Right ventricle myocardium superior (tissue), 1 donor: ENCODE data around the gene XDH. TPM values are rescaled to one million over a fixed set of nuclear protein-coding genes. Genes with fewer than 3 reads are reported as not detected.

Experiments
- ATAC-seq: fragments of 200-7000 bp; cut with Tn5 transposase; one replicate; pipeline ENCODE4 v1.9.1; 2020; ENCODE audit warnings: mild to moderate bottlenecking; ENCODE audit not compliant: poor library complexity
- DNase-seq: peaks from one replicate; pipeline ENCODE4 v3.0.0-alpha.2; 2020
- intact Hi-C: fragments of 100-400 bp; cut with DNase I; formaldehyde crosslinking; loops from one replicate; pipeline ENCODE4 v1.11.2; 2022
- total RNA-seq: library from RNA; stranded (reverse); fragmentation: NEBNext Ultra II Directional; extraction: Animal tissue kit (Norgen Biotek cat#: 25700); gene quantifications from one replicate; pipeline ENCODE4 v1.2.1, GENCODE V29; 2021
- donor health status: DM: no; HTN: yes; CAD: no; lungs with severe emphysema.

The XDH gene
- total RNA-seq, 1 donor from 2014 or later, result 0.13 TPM

DNA sequence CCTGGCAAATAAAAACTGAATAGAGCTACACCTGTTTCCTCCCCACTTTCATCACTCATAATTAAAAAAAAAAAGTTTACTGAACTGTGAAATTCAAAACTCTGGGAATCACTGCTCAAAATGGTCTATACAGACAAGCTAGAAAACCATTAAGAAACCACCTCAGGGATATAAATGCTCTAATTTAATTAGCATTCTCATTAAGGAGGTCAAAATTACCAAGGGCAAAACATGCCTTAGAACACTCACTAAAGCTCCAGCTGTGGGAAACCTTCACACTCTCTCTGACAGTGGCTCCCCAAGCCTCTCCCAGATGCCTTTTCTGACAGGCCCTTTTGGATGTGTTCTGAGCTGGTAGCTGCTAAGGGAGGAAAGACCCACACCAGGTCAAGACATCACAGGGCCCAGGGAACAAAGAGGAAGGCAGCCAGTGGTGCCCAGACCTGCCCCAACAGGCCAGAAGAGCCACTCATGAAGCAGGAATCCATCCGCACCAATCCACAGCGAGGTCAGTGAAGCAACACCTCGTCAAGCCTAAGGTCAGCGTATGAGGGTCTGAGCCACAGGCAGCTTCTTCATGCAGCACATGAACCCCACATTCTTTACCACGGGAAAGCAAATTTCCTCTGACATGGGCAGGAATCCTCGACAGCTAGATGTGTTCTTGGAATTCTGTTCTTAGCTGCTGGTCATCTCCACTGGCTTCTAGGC, 35.6 kb downstream of the XDH start:
- intact Hi-C loops, result no loop called here
- ATAC-seq (no peak), DNase-seq (no peak)

DNA sequence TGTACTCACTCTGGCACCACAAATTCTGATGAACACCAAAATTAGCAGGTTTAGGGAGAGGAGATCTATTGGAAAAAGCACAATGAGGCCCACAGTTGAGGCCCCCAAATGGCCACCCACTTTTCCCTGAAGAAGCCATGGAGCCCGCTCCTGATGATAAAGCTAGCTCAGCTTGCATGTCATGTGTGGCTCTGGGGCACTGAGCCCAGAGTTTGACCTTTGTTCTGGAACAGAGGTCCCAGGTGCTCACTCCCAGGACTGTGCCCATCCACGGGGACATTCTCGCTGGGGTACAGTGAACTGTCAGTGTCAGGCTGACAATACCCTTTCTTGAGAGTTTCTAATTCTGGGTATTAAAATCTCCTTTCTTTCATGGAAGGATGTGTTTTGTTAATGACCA, 36.2 kb downstream of the XDH start:
- intact Hi-C loops, result no loop called here
- ATAC-seq (peak; percentile 85), DNase-seq (peak; percentile 50)

DNA sequence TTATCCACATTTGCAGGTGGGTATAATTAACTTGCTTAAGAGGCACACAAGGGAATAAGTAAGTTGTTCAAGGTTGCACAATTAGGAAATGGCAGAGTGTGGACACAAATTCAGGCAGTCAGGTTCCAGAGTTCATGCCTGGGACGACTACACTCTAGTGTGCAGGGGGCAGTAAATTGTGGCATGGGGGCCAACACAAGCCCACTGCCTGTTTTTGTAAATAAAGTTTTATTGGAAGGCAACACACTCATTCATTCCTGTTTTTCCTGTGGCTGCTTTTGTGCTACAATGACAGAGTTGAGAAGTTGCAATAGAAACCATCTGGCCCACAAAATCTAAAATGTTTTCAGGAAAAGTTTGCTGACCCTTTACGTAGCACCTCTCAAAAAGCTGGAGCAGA, 41.4 kb downstream of the XDH start:
- no peak for DNase-seq
- ATAC-seq, result no peak
- intact Hi-C loops, result no loop called here

DNA sequence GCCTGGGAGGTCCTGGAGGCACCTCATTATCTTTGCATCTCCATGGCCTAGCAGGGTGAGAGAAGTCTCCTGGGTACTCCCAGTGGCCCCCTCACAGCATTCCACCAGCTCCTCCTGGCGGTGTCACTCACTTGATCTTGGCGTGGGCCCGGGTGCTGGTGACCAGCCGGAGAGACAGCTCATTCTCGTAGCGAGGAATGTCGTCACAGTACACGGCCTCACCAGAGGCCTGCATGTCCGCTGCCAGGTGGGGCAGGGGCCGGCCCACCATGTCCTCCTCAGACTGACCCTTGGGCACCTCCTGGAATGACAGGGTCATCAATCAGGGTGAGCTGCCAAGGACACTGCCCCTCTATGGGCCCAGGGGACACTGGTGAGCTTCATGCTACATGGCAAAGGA, 42.4 kb downstream of the XDH start:
- DNase-seq (no peak), ATAC-seq (no peak)
- intact Hi-C loops, result no loop called here

DNA sequence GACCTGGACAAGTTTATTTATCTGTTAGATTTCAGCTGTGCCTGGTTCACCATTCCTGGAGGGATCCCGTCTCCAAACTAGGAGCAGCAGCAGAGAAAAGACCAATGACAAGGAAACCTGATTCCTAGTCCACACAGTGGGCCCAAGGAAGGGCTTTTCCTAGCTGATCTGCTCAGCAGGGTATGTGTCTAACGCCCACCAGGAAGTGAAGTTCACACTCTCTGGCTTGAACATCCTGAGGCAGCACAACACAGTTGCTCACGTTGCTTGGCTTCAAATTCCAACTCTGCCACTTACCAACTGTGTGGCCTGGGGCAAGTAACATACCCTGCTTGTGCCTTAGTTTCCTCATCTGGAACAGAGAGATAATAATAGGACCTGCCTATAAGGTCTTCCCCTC, 42.9 kb downstream of the XDH start:
- ATAC-seq, result no peak
- intact Hi-C loops, result no loop called here
- no peak for DNase-seq

DNA sequence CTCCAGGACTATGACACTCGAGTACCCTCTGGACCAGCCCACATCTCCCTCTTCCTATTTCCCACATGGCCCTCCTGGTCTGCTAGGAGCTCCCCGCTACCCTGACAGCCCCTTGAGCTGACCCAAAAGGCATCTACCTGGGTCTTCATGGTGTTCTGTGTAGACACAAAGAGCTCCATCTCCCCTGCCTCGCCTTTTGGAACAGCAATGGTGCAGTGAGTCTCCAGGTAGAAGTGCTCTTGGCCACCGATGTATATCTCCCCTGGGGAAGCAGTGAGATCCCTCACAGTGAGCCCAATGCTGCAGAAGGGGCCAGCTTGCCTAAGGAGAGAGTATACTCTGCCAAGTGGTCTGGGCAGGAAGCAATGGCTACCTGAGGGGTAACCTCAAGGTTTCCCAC, 47.8 kb downstream of the XDH start:
- intact Hi-C loops, result no loop called here
- DNase-seq (no peak), ATAC-seq (no peak)

DNA sequence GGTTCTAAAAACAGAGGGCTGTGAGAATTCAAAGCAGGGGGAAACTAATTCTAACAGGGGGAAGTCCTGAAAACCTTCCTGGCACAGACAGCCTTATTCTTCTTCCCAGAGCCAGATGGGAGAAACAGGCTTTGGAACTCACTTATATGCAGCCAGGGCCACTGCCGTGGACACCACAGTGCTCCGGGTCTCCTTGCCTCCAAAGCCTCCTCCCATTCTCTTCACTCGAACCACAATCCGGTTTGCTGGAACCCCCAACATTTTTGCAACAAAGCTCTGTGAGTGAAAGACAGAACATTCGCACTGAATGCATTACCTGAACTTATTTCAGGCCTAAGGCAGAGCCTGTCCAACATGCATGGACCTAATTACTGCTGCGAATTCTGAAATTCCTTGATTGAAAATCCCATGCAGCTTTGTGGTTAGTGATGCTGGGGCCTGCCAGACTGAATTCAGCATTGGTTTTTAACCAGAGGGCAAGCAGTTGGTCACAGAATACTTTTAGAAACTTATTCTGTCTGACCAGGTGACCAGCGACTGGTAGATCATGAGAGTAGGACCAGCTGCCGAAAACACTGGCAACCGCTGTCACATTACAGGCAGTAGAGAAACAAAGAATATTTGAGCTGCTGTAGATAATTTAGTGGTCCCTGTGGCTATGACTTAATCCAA, 48.6 kb downstream of the XDH start:
- ATAC-seq, result no peak
- intact Hi-C loops, result no loop called here
- no peak for DNase-seq

DNA sequence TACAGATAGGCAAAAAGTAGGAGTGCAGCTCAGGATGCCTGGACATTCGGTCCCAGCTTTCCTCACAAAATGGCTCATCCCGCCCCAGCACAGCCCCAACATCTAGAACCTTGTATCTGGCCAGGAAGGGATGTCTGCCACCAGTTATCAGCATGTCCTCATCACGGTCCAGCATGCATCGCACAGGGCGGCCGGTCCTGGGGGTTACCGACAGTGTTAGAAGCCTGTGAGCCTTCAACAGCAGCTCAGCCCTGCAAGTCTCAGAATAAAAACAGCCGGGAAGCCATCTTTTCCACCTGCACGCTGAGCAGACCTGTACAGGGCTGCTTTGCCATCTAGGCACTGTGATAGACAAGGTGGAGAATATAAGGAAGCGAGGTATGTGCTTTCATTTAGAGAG, 49.2 kb downstream of the XDH start:
- DNase-seq (no peak), ATAC-seq (no peak)
- intact Hi-C loops, result no loop called here

DNA sequence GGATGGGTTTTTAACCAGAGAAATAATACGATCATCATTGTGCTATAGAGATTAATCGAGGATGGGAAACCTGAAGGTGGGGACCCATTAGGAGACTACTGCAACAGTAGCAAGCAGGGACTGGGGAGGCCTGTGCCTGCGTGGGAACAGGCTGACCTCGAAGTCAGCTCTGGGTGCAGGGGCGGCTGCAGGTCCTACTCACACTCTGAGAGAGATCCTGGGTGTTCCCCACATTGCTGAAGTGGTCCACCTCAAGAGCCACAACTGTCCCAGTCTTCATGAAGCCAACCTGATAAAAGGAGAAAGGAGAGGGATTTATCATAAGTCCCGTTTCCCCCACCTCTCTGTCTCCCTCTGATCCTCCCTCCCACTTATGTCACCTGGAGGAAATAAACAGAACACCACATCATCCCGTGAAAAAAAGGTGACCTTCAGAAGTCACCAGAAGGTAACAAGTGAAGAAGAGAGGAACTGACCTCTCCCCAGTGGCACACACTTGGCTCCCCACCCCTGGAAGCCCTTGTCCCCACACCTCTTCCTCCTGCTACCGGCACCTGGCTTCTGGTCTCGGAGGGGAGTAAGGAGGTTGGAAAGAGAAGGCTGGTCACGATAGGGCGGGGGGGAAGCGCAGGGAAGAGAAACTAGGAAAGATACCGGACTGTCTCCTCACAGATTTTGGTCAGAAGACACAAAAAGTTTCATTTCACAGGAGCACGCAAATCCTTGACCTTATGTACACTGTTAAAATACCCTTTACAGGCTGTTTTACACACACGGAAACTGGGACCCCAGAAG, 50.4 kb downstream of the XDH start:
- intact Hi-C loops, result no loop called here
- DNase-seq (no peak), ATAC-seq (no peak)

DNA sequence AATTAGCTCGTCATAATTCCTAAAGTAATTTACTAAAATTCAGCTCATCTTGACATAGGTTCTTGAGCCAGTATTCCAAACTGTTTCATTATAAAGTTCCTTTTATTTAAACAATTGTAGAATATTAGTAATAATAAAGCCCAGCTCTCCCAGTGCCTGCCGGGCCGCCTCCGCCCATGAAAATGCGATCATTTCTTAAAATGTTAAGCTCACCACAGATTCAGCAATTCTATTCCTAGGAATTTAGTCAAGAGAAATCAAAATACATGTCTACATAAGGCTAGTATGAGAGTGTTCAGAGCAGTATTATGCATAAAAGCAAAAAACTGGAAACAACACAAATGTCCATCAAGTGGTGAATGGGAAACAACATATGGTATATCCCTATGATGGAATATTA, 52.0 kb downstream of the XDH start:
- no peak for ATAC-seq
- intact Hi-C loops, result no loop called here
- DNase-seq, result no peak

DNA sequence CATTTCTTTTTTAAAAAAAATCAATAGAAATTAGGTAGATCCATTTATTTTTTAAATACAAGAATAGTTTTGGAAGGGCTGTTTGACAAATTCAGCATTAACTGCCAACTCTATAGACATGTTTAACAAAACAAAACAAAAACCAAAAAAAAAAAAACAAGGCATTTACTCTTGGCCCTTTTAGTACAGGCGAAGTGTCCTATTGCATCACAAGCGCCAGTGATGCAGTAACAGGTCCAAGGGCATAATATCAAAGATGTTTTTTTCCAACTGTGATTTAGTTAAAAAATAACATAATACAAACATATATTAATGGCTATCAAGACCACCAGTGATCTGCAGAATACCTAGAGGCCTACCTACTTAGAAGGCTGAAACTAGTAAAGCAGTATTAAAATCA, 55.3 kb downstream of the XDH start:
- no peak for DNase-seq
- intact Hi-C loops, result no loop called here
- no peak for ATAC-seq

DNA sequence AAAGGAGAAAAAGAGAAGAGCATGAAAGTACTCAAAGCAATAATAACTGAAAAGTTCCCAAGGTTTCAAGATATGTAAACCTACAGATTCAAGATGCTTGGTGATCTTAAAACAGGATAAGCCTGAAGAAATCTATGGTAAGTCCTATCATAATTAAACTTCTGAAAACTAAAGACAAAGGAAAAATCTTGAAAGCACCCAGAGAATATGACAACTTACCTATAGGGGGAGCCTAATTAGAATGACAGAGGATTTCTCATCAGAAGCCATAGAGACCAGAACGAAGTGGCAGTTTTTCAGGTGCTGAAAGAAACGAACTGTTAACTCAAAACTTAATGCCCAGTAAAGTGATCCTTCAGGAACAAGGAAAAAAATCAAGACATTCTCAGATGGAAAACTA, 59.7 kb downstream of the XDH start:
- ATAC-seq (no peak), DNase-seq (no peak)
- intact Hi-C loops, result no loop called here

DNA sequence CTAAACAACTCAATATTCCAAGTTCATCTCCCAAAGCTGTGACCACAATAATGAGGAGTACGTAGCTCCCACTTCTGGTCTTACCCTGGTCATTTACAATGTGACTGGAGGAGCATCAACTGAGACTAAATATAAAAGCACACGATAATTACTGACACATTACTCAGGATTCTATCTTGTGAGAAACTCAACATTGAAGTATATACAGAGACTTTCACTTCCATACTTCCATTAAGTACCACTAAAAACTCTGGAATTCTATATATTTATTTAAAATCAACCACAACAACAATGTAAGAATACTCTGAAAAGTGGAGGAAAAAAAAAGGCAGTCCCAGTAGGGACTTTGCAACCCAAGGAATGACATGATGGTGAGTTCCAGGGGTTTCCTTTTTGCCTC, 61.4 kb downstream of the XDH start:
- intact Hi-C loops, result no loop called here
- ATAC-seq, result no peak
- no peak for DNase-seq

DNA sequence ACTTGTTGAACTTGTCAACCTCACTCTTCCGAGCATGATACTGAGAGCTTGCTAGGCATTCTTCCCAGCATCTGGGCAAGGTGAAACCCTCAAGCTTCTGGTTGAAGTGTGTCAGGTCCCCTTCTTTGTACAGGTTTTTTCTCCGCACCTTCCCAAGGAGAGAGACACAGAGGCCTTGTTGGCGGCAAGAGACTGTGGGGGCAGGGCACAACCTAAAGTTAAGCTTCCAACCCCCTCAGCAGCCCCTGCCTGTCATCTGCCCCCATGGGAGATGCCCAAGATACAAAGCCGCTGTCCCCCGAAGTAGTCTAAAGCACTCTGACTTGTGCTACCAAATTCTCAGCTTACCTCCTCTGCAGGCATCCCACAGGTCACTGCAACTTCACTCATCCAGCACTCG, 64.9 kb downstream of the XDH start:
- ATAC-seq, result no peak
- no peak for DNase-seq
- intact Hi-C loops, result no loop called here

DNA sequence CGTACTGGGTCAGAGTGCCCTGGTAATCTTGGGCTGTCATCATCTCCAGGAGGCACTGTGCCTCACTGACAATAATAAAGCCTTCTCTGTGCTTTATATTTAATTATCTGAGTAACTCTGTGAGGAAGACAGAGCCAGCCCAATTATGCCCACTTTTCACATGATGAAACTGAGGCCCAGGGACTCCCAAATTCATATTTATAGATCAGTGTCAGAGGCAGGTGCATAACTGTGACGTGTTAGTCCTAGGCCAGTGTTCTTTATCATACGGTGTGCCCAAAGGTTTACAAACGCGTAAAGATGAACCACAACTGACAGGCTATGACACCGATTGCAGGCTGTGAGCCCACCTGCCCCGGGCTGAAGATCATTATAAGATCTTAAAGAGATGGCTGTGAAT, 65.4 kb downstream of the XDH start:
- intact Hi-C loops, result no loop called here
- DNase-seq (no peak), ATAC-seq (no peak)

DNA sequence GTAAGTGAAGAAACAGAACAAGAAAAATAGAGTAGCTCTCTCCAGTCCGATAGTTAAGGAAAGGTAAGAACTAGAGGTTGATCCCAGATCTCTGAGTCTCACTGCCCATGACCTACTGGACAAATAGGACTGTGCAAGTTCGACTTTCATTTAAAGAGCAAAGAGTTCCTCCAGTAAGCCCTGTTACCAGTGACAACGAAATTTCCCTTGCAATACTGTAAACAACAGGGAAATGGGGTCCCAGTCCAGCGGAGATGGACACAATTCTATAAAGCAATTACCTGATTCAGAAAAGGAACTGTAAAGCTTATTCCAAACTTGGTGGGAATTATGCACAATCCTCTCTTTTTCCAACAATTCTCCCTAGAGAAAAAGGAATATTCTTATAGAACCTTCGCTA, 65.9 kb downstream of the XDH start:
- DNase-seq (no peak), ATAC-seq (no peak)
- intact Hi-C loops, result no loop called here

DNA sequence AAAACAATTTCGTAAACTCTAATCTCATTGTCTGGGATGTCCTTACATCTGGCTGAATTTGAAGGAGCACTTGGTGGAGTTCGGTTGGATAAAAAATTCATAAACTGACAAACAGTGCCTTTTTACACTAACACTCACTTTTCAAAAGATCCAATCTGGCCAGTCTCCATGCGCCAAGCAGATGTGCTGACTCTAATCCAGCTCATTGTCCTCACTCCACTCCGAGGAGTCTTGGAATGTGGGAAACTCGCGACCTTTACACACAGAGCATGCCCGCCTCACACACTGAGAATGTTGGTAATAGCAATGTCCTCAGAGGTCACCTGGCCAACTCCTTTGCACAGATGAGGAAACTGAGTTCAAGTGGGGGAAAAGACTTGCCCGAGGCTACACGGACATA, 66.8 kb downstream of the XDH start:
- no peak for DNase-seq
- ATAC-seq, result no peak
- intact Hi-C loops, result no loop called here

DNA sequence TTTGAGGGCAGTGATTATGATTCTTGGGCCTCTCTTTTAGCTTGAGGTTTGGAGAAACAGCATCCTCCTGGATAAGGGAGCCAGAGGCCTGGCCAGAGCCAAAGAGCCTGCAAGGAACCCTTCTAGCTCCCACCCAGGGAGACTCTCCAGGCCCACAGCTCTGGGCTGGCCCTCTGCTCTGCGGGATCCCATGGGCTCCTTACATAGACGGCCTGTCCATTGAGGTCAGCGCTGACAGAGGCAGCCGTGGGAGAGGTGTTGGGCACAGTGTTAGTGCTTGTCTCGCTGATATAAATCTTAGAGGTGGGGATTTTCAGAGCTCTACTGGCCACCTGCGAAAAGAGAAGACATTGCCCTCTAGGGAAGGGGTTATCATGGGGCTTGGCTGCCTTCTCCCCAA, 67.2 kb downstream of the XDH start:
- intact Hi-C loops, result no loop called here
- no peak for ATAC-seq
- DNase-seq, result no peak

DNA sequence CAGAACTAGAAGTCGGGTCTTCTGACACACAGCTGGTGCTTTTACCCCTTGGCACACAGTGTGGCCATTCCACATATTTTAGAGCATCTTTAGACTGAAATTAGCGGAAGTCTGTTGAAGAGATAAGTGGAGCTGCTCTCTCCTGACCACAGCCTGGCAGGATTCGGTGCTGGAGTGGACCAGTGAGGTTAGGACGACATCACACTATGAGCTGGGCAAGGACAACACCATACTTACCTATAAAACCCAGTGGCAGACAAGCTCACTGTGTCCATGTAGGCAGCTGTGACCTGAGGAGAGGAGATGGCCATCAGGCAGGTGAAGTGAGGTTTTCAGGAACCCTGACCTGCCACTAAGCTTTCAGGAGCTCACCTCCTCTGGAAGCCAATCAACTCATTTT, 70.1 kb downstream of the XDH start:
- DNase-seq (no peak), ATAC-seq (no peak)
- intact Hi-C loops, result no loop called here

DNA sequence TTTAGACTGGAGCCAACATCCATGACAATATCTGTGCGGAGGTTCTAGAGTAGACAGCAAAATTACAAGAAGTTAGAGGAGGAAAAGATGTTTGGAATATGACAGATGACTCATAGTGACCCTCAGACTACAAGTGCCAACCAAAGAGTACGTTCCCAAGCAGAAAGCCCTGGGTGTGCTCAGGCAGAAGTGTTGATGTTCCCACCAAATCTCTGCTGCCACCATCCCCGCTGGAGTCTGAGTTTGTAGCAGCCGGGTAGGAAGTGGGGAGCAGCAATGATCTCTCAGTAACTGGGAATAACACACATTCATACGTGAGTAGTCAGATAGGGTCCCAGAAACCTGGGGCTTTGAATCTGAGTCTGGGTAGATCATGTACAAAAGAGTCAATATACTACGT, 73.2 kb downstream of the XDH start:
- DNase-seq, result no peak
- intact Hi-C loops, result no loop called here
- ATAC-seq, result no peak
